ENCODE measurements around the gene TMEM44. TPM values are rescaled to one million over a fixed set of nuclear protein-coding genes. Genes with fewer than 3 reads are reported as not detected.

The TMEM44 gene
- total RNA-seq, 1 donor from 2014 or later: 14.1 TPM

Small RNA genes within 50 kb of the gene (small RNA-seq; reads per million reads assigned to genes)
- not detected for gene AC046143.2

Other genes starting within 250 kb of the TMEM44 start
- under 0.01 TPM for gene GP5, start 234.2 kb downstream of the TMEM44 start, total RNA-seq
- 44.4 TPM for gene ATP13A3, start 146.4 kb downstream of the TMEM44 start, total RNA-seq
- gene LSG1, start 38.8 kb upstream of the TMEM44 start, total RNA-seq: 36.5 TPM
- gene FAM43A, start 52.5 kb upstream of the TMEM44 start, total RNA-seq: 15.7 TPM